Measurements from ENCODE around the gene SPHK1. TPM values are rescaled to one million over a fixed set of nuclear protein-coding genes. Genes with fewer than 3 reads are reported as not detected.
A peak's percentile ranks its signal among the peaks of the same experiment; 100 is the strongest.

The SPHK1 gene
- total RNA-seq, 2 donors from 2014 or later = 2.9 to 4.2 TPM

DNA sequence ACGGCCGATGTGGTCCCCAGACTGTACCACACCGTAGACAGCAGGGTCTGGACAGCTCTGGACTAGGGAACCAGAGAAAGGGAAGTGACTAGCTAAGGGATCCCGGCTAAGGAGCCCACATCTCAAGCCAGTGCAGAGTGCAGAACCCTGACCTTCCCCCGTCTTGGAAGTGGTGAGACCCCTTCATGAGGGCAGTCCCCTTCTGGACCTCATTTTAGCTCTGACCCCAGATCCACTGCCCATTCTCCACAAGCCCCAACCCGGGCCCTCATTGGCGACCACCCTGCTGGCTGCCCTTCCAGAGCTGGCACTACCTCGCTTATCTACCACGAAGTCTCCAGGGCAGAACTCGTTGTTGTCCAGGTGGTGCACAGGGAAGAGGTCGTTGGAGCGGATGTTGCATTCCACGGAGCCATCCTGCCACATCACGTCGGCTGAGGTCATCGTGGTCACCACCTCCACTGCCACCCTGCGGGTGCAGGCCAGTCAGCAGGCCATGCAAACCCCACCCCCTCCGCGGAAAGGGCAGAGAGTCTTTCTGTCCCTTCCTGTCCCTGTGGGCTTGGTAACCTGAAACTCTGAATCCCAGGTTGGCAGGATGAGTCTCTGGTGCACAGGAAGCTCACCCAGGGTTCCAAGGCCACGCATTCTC, 14.2 kb downstream of the SPHK1 start:
- intact Hi-C loops (cut with DNase I, micrococcal nuclease) = loop anchor here (2.0 to 10.0 kb wide), 3 partner anchors 94 to 284 kb away; no protein-coding TSS in a partner anchor
- ATAC-seq = peak; percentile 26

GRCh38 chr17:76399175-76400172, 15.1 kb downstream of the SPHK1 start:
- intact Hi-C loops (cut with DNase I, micrococcal nuclease) = loop anchor here (2.0 to 10.0 kb wide), 3 partner anchors 95 to 285 kb away; no protein-coding TSS in a partner anchor
- no peak for DNase-seq

More for the DNA sequence above, 14.2 kb downstream of the SPHK1 start:
- no peak for DNase-seq

GRCh38 chr17:76402711-76403110, 18.3 kb downstream of the SPHK1 start:
- ATAC-seq (no peak), DNase-seq (no peak)
- intact Hi-C loops (cut with DNase I, micrococcal nuclease) = no loop called here

More at GRCh38 chr17:76399175-76400172, 15.1 kb downstream of the SPHK1 start:
- no peak for ATAC-seq

DNA sequence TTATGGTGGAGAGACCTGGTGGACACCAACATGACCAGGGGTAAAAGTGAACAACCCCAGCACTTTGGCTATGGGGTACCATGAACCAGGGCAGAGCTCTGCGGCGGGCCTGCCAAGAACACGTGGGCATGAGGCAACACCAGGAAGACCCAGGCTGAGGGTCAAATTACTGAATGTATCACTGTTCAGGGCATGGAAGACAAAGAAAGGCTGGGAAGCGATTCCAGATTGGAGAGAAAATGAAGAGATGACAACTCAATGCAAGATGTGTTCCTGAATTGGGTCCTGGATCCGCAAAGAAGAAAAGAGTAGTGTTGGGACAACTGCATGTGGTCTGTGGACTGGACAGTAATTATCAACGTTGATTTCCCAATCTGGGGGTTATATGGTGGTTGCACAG, 19.8 kb downstream of the SPHK1 start:
- ATAC-seq (no peak), DNase-seq (no peak)
- intact Hi-C loops (cut with DNase I, micrococcal nuclease) = no loop called here

DNA sequence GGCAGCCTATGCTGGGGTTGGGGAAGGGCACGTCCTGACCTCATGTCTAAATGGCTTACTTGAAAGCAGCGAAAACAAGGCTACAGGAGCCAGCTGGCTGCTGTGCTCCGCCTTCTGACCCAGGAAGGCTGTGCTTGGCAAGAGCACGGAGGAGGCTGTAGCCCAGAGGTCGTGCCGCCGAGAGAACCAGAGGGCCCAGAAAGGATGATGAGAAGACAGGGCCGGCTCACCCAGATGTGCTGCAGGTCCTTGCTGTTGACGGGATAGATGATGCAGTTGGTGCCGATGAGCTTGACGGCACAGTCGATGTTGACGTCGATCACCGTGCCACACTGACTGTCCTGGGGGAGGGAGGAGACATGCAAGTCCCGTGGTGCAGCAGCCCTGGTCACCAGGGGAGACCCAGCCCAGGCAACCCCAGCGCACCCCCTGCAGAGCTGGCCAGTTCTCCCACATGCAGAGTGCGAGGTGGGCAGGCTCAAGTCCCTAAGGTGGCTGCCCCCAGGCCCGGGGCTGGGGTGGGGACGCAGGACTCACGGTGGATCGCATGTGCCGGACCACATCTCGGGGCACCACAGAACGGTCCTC, 20.7 kb downstream of the SPHK1 start:
- intact Hi-C loops (cut with DNase I, micrococcal nuclease) = no loop called here
- no peak for DNase-seq
- no peak for ATAC-seq

DNA sequence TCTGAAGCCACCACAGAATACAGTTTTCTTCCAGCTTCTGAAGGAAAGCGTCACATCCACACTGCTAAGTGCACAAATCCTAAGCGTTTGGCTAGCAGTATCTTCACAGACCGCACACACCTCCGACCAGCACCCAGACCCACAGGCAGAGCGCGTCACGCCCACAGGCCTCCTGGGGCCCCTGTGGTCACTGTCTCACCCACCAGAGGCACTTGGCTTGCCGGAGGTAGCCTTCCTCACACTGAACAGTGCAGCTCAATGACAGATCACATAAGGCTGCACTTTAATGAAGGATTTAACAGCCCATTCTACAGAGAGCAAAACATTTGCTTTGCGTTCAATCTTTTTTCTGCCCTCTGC, 21.2 kb downstream of the SPHK1 start:
- intact Hi-C loops (cut with DNase I, micrococcal nuclease) = no loop called here
- DNase-seq = no peak
- peak; percentile 6 for ATAC-seq

- DNase-seq (peak in 1 of 2 donors; percentile 46), ATAC-seq (peak; percentile 12)
- intact Hi-C loops (cut with DNase I, micrococcal nuclease) = no loop called here
Observed at GRCh38 chr17:76405967-76406647, 21.7 kb downstream of the SPHK1 start.

DNA sequence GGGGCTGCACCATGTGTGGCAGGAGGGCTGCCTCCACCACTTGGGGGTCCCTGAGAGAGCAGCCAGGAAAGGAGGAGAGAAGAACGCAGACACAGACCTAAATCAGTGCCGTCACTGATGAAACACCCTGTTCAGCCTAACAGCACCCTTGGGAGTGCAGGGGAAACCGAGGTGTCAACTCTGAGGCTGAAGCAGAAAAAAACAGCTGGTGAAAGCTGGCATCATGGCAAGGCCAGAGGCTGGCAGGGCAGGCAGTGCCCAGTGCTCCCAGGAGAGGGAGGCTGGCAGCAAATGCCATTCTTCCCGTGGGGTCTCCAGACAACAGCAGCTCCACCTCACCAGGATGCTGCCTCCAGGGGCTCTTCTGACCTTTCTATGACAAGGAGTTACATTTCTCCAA, 23.1 kb downstream of the SPHK1 start:
- intact Hi-C loops (cut with DNase I, micrococcal nuclease) = no loop called here
- no peak for DNase-seq
- ATAC-seq = no peak

DNA sequence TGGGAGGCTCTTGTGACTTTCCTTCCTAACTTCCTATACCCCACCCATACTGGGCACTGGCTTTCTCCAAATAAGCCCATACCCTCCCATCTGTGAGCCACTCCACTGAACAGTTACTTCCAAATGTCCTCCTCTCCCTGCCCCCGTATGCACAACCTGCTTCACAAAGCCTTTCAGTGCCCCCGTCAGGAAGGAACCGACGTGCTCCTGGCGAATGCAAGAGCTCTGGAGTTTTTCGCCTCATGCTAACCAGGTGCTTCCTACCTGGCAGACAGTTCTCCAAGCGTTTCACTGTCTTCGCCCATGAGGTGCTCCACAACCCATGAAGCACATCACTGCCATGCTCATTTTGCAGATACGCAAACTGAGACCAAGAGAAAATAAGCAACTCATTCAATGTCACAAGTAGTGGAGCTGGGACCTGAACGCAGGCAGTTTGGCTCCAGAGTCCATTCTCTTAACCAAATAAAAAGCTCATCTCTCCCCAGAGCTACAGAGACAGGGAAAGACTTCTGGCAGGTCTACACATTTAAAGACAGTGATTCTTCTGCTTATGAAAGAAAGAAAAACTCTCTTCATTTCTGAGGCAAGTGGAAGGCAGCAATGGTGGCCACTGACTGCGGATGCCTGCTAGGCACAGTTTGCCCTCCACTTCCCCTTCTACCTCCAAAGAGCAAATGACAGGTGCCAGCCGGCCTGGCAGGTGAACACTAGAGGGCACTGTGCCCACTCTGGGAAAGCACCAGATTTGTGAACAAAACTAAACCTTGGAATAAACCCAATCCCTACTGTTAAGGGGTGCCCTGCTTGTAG, 23.8 kb downstream of the SPHK1 start:
- DNase-seq (peak; percentile 51 to 82), ATAC-seq (peak; percentile 87)
- intact Hi-C loops (cut with DNase I, micrococcal nuclease) = no loop called here

- no peak for ATAC-seq
- DNase-seq = no peak
- intact Hi-C loops (cut with DNase I, micrococcal nuclease) = no loop called here
Observed at GRCh38 chr17:76410328-76410965, 26.0 kb downstream of the SPHK1 start.

- intact Hi-C loops (cut with DNase I, micrococcal nuclease) = no loop called here
- no peak for ATAC-seq
- no peak for DNase-seq
Observed at GRCh38 chr17:76411247-76411646, 26.8 kb downstream of the SPHK1 start.

DNA sequence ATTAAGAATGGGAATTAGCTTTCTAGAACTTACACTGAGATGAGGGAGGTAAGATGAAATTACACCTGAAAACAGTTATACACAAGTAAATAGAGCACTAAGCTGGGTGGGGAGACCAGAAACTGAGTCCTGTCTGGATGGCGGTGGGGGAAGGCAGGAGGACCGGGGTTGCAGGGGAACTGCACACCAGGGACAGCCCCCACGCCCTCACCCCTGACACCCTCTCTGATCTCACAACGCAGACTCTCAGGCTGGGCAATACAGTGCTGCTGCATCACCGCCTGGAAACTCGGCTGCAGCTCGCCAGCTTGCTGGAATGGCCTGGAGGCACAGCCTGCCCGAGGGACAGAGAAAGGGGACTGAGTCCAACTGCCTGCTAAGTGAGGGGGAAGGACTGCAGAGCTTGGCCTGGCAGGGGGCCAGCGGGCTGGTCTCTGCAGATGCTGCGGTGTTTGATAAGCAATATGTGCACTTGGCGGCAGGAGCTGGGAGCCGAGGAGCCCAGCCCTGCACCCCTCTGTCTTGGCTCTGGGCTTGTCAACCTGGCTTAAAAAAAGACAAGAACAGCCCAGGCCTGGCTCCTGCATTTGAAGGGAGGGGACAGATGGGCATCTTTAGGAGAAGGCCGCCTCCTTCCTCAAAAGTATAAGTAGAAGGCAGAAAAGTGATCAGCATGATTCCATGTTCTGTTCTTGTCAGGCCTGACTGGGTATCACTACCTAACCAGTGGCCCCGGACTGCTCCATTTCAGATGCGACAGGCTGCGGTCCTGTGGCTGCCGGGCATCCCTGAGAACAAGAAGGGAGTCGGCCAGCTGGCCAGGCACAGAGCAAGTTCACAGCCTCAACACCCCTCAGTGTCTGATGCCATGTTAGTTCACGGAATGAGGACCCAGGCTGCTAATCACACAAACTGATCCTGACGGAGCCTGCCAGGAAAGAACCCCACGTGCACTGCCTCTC, 30.2 kb downstream of the SPHK1 start:
- ATAC-seq = peak; percentile 48
- intact Hi-C loops (cut with DNase I, micrococcal nuclease) = no loop called here
- peak in 1 of 2 donors; percentile 42 for DNase-seq

DNA sequence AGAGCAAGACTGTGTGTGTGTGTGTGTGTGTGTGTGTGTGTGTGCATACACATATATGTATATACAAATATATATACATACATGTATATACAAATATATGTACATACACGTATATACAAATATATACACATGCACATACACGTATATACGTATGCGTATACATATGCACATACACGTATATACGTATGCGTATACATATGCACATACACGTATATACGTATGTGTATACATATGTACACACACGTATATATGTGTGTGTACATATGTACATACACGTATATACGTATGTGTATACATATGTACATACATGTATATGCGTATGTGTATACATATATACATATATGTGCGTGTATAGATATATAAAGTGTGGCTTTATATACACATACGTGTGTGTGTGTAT, 31.4 kb downstream of the SPHK1 start:
- DNase-seq = no peak
- no peak for ATAC-seq
- intact Hi-C loops (cut with DNase I, micrococcal nuclease) = no loop called here

GRCh38 chr17:76416457-76416856, 32.0 kb downstream of the SPHK1 start:
- no peak for DNase-seq
- intact Hi-C loops (cut with DNase I, micrococcal nuclease) = no loop called here
- ATAC-seq = no peak

DNA sequence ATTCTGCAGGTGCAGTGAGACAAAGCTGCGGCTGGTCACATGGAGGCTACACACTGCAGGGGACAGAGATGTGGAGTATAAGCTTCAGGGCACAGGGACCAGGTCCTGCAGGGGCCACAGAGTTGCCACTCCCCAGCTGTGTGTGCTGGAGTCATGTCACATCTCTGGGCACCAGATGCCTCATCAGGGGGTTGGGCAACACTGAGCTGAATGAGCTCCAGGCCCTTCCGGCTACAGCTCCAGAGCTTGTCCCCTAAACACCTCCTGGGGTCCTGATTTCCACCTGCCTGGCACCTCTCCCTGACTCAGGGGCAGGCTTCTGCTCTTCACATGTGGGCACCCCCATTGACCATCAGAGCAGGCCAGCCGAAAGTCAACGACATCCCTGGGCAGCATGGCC, 32.5 kb downstream of the SPHK1 start:
- DNase-seq = no peak
- intact Hi-C loops (cut with DNase I, micrococcal nuclease) = no loop called here
- no peak for ATAC-seq

DNA sequence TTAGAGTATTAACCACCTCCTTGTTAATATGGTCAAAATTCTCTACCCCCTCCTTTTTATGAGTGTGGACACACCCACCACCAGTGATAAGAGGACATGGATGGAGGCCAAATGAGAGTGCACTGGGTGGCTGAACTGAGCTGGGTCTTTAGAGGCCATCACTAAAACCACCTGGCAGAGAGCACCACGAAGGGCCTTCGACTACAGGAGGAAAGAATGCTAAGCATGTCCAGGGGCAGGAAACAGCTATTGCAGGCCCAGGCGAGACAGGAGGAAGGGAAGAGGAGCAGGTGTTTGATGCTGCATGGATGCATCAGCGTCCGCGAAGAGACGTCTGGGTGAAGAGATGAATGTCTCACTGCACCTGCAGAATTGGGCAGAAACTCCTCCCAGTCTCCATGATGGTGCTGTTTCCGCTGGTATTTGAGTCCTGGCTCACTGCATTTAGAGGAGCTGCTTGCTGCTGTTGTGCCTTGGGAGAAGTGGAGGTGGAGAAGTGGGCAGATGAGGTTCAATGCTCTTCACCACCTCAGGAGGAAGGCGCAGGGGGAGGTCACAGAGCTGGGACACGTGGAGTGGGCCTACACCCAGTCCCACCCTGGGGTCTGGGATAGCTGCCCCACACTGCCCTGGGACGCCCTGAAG, 33.2 kb downstream of the SPHK1 start:
- no peak for DNase-seq
- ATAC-seq = peak; percentile 78
- intact Hi-C loops (cut with DNase I, micrococcal nuclease) = no loop called here

All from left colon (tissue), 2 donors.